Measurements from ENCODE around the gene DMAC1. TPM values are rescaled to one million over a fixed set of nuclear protein-coding genes. Genes with fewer than 3 reads are reported as not detected.

The DMAC1 gene, protein sequence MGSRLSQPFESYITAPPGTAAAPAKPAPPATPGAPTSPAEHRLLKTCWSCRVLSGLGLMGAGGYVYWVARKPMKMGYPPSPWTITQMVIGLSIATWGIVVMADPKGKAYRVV
- 9.1 and 13.0 TPM in 2 replicates for total RNA-seq

GRCh38 chr9:7799234-7799943, at the start of gene DMAC1:
TSS of gene DMAC1 (minus strand) at chr9:7799778. CDS start at chr9:7799734, 44 bp downstream.

